Stomach (tissue), 9 donors: Measurements from ENCODE around the gene KRTAP10-2. TPM values are rescaled to one million over a fixed set of nuclear protein-coding genes. Genes with fewer than 3 reads are reported as not detected.

Experiments used
- DNase-seq, 2 donors: peaks; one replicate each; pipeline versions ENCODE4 v3.0.0 to v3.0.0-alpha.2; 2013 to 2019
- H3K27ac ChIP-seq, 5 donors: fragments of 200-600 bp in 4 of 5; sonication (generic) in 4 of 5; one replicate each; pipeline ENCODE4 v1.5.1; 2013 to 2019; ENCODE audit warnings: mild to moderate bottlenecking in 1 of 5, moderate library complexity in 1 of 5
- H3K27me3 ChIP-seq, 3 donors: fragments of 200-600 bp; sonication (generic); one replicate each; pipeline ENCODE4 v1.5.1; 2017 to 2019; ENCODE audit warnings: mixed run types in 1 of 3
- H3K36me3 ChIP-seq, 4 donors: fragments of 200-600 bp; sonication (generic); 1 replicate in 3 of 4; 2 replicates in 1 of 4; pipeline ENCODE4 v1.5.1; 2016 to 2019
- H3K4me1 ChIP-seq, 4 donors: fragments of 200-600 bp; sonication (generic); one replicate each; pipeline ENCODE4 v1.5.1; 2016 to 2019
- H3K4me3 ChIP-seq, 4 donors: fragments of 200-600 bp; sonication (generic) in 3 of 4; one replicate each; pipeline ENCODE4 v1.5.1; 2016 to 2019; ENCODE audit warnings: mild to moderate bottlenecking in 1 of 4
- H3K9me3 ChIP-seq, 4 donors: fragments of 200-600 bp; sonication (generic); one replicate each; pipeline ENCODE4 v1.5.1; 2016 to 2019
- CTCF ChIP-seq, 7 experiments: fragments of 450-650 bp in 4 of 7; fragments of 200-600 bp in 3 of 7; sonication (generic) in 3 of 7; IDR thresholded peaks; one replicate each; pipeline ENCODE4 v1.5.1; 2016 to 2019; ENCODE audit warnings: antibody characterized with exemption in 7 of 7, control low read depth in 2 of 7, mild to moderate bottlenecking in 1 of 7
- EP300 ChIP-seq: sonication (generic); formaldehyde crosslinking; IDR thresholded peaks from one replicate; pipeline ENCODE4 v1.6.1; 2017; ENCODE audit warnings: antibody characterized with exemption
- POLR2A ChIP-seq, 4 donors: fragments of 450-650 bp; IDR thresholded peaks; one replicate each; pipeline ENCODE4 v1.6.1; 2016; ENCODE audit warnings: antibody characterized with exemption in 4 of 4, control low read depth in 2 of 4, mild to moderate bottlenecking in 1 of 4, moderate library complexity in 1 of 4
- POLR2AphosphoS5 ChIP-seq, 3 donors: sonication (generic); formaldehyde crosslinking; IDR thresholded peaks; one replicate each; pipeline ENCODE4 v1.6.1; 2016; ENCODE audit warnings: antibody characterized with exemption in 3 of 3
- WGBS, 5 donors: extraction: QIAGEN DNeasy Blood & Tissue Kit in 3 of 5; methylation state at CpG; one replicate each; pipeline versions ENCODE4 v1.1.5 to v1.1.7; 2013 to 2018; 5-methylcytosine and 5-hydroxymethylcytosine counted together
- intact Hi-C: fragments of 100-400 bp; cut with DNase I; formaldehyde crosslinking; loops from one replicate; pipeline ENCODE4 v1.15.1; 2023; ENCODE audit warnings: low total_unique reads
- polyA plus RNA-seq, 3 donors: library from polyadenylated mRNA; stranded (reverse); fragments of 200-250 nt; gene quantifications; one replicate each; pipeline ENCODE4 v1.2.3, GENCODE V29; 2013
- total RNA-seq, 5 donors: library from RNA; depleted of rRNA; stranded (reverse); fragments of >200 nt; gene quantifications; one replicate each; pipeline versions ENCODE4 v1.1.0 to v1.2.3, GENCODE V29; 2014 to 2016
- donor health status: healthy with polysubstance abuse.
- donor health status: Bipolar disorder and iron deficiency.
- donor health status: healthy.

Gene KRTAP10-2
- total and polyA plus RNA-seq, 8 donors = not detected

GRCh38 chr21:44522753-44523204 is 28.5 kb downstream of the KRTAP10-2 start:
- no peak overlapping the region for H3K27ac ChIP-seq
- no peaks in the 10 kb centered on the region for H3K9me3 ChIP-seq
- no peak for DNase-seq
- H3K36me3 ChIP-seq = no peaks in the 10 kb centered on the region
- TF ChIP-seq POLR2AphosphoS5 (IDR thresholded peaks at IDR 0.05) (no peak), CTCF (IDR thresholded peaks at IDR 0.05) (no peak), POLR2A (IDR thresholded peaks at IDR 0.05) (no peak), EP300 (no peak)
- H3K27me3 ChIP-seq = peaks cover 0 to 45% (median 0%) of the 10 kb centered on the region in 3 donors
- WGBS, 5 donors = 64 to 83% (median 74%) methylated on average over 1 of the region's 1 CpG; no CpG with 5 or more reads in 1 of the 5 donors
- H3K4me1 ChIP-seq = no peaks in the 10 kb centered on the region
- no peak overlapping the region for H3K4me3 ChIP-seq
- intact Hi-C loops = no loop called here

- Histone ChIP-seq H3K27me3 (peaks cover 0 to 40% (median 0%) of the 10 kb centered on the region in 3 donors), H3K27ac (no peak overlapping the region), H3K4me1 (no peaks in the 10 kb centered on the region), H3K36me3 (no peaks in the 10 kb centered on the region), H3K4me3 (no peak overlapping the region), H3K9me3 (no peaks in the 10 kb centered on the region)
- TF ChIP-seq CTCF (IDR thresholded peaks at IDR 0.05) (no peak), EP300 (no peak), POLR2AphosphoS5 (IDR thresholded peaks at IDR 0.05) (no peak), POLR2A (IDR thresholded peaks at IDR 0.05) (no peak)
- intact Hi-C loops = no loop called here
- 82 to 89% (median 88%) methylated on average over 25 to 33 of the region's 33 CpGs for WGBS, 5 donors
- DNase-seq = no peak
Measured at GRCh38 chr21:44521928-44522752, 29.2 kb downstream of the KRTAP10-2 start.

- Histone ChIP-seq H3K9me3 (no peaks in the 10 kb centered on the region), H3K27ac (no peak overlapping the region), H3K4me1 (no peaks in the 10 kb centered on the region), H3K27me3 (peaks cover 0 to 39% (median 0%) of the 10 kb centered on the region in 3 donors), H3K36me3 (no peaks in the 10 kb centered on the region), H3K4me3 (no peak overlapping the region)
- TF ChIP-seq EP300 = no peak
- intact Hi-C loops = no loop called here
- no peak for DNase-seq
- 80 to 94% (median 87%) methylated on average over 6 to 22 of the region's 22 CpGs for WGBS, 5 donors
Measured at GRCh38 chr21:44521301-44521927, 29.9 kb downstream of the KRTAP10-2 start.

- intact Hi-C loops = no loop called here
- no peak for DNase-seq
- Histone ChIP-seq H3K9me3 (no peaks in the 10 kb centered on the region), H3K4me3 (no peak overlapping the region), H3K36me3 (no peaks in the 10 kb centered on the region), H3K4me1 (no peaks in the 10 kb centered on the region), H3K27ac (no peak overlapping the region), H3K27me3 (peaks cover 0 to 39% (median 0%) of the 10 kb centered on the region in 3 donors)
- 85 to 90% (median 86%) methylated on average over 22 to 31 of the region's 31 CpGs for WGBS, 5 donors
- TF ChIP-seq POLR2AphosphoS5 (IDR thresholded peaks at IDR 0.05) (no peak), EP300 (no peak), CTCF (IDR thresholded peaks at IDR 0.05) (no peak), POLR2A (IDR thresholded peaks at IDR 0.05) (no peak)
Measured at GRCh38 chr21:44520326-44521300, 30.7 kb downstream of the KRTAP10-2 start.
